Lower leg skin (tissue), 3 donors: Measurements from ENCODE around the gene ABHD8.

ENCODE experiments used
- CTCF ChIP-seq, 3 donors: fragments of 450-650 bp; IDR thresholded peaks; one replicate each; pipeline ENCODE4 v1.5.1; 2016; ENCODE audit warnings: antibody characterized with exemption in 3 of 3, mild to moderate bottlenecking in 3 of 3, moderate library complexity in 2 of 3
- POLR2A ChIP-seq, 2 donors: fragments of 450-650 bp; IDR thresholded peaks; one replicate each; pipeline ENCODE4 v1.6.1; 2016 to 2017; ENCODE audit warnings: antibody characterized with exemption in 2 of 2, mild to moderate bottlenecking in 1 of 2, moderate library complexity in 1 of 2

- no peak for TF ChIP-seq CTCF (IDR thresholded peaks at IDR 0.05)
- TF ChIP-seq POLR2A (IDR thresholded peaks at IDR 0.05) = no peak
Measured at GRCh38 chr19:17243211-17243829, 59.9 kb downstream of the ABHD8 start.
